Fibroblast of upper back skin (primary cell): Measurements from ENCODE around the gene C1orf226.
A peak's percentile ranks its signal among the peaks of the same experiment; 100 is the strongest.
"Not testable (repeated sequence)": the region's sequence is repeated elsewhere in the genome, so short reads cannot be mapped to it uniquely, and the experiment has no call there.

ENCODE experiments used
- DNase-seq: peaks from one replicate; pipeline ENCODE4 v3.0.0-alpha.2; 2013

Gene C1orf226

DNA sequence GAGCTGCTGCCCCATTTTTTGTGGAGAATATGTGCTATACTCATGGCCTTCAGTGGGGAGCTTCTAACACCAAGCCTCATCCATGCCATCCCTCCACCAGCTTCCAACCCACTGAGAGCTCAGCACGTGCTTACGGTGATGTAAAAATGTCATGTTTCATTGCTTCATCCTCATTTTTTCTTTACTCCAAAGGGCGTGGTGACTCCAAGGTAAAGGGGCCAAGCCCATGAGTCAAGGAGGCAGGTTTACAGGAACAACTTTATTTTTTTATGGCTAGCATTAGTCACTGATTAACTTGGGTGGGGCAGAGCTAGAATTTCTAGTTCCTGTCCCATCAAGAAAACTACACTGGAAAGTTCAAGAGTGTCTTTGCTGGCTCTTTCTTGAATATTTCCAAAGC is at the start of gene C1orf226:
Gene C1orf226 (plus strand): TSS at position 346 of the 400 bp plus-strand sequence. CDS start 174 bp downstream, outside the sequence.
- DNase-seq: no peak

DNA sequence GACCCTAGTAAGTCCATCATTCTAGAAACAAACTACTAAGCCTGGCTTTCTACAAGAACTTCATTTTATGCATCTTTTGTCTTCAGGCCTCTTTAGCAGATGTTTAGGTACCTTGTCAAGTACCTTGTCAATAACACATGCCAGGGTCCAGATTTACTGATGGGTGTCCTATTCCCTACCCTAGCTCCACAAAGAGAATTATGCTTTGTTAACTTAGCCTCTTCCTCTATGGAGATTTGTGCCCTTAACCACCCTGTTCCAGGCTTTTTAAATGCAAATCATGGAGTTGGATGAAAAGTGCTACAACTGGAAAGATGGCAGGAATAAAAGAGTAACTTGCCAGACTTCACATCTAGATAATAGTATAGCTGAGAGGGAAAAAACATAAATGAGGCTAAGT is 47.5 kb upstream of the C1orf226 start:
- DNase-seq: no peak

- DNase-seq: no peak
Measured at GRCh38 chr1:162335126-162335525, 46.4 kb upstream of the C1orf226 start.

DNA sequence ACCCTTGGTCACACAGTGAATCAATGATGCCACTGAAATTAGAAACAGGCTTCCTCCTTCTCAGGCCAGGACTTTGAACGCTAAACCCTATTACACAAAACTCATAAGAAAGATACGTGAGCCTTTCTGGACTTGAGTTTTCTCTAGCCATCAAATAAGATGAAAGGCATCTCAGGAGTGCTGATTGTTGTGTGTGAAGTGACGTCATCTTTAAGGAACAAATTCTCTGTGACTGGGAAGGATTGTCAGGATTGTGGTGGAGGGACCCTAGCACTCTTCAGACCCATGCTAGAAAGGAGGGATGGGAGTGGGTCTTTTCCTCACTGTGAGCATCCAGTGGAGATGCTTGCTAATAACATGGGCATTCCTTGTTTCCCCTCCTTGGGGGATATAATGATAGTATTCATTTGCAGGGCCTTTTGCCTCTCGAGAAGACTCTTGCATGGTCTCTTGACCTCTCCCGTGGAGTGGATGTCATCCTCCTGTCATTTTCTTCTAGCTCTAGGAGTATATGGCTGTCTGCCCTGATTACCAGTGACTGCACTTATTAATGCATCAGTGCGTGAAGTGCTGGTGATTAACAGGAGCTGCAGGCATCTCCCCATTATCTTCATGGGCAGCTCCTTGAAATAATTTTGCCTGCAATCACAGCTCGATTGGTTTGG is 44.8 kb upstream of the C1orf226 start:
- no peak for DNase-seq

DNA sequence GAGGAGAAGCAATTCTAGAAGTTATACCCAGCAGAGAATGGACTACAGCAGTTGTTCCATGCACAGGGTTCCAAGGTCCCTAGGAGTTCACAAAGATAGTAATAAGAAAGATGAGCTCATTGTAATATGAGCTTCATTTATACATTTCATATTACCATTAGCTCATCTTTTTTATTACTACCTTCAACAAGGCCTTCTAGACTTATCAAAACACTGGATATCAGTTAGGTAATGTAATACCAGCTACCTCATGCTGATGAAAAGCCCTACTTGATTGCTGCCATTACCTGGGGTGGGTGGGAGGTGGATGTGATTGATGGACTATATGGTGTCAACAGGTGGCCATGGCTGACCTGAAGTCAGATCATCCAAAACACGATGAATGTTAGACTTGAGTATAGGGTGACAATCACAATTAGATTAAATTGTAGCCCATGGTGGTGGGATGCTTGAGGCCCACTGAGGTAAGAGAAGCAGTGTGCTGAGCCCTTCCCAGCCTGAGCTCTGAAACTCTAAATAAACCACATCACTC is 39.0 kb upstream of the C1orf226 start:
- DNase-seq: no peak

DNA sequence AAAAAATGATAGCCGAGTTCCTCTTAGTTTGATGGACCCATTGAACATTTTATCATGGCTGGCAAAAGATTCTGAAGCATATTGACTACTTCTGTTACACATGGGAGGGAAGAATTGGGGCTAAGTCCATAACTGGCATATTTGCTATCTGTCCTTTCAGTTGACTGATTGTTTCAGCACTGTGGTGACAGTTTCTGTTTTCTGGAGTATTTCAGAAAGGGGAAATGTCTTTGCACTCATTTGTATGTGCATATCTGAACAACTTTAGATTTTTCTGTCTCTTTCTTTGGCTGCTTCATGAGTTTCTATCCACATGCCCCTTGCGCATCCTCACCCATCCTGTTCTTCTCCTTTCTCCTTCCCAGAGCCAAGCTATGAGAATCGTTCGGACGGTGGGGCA is 38.1 kb upstream of the C1orf226 start:
- no peak for DNase-seq

GRCh38 chr1:162347281-162347680 is 34.2 kb upstream of the C1orf226 start:
- DNase-seq: no peak

DNA sequence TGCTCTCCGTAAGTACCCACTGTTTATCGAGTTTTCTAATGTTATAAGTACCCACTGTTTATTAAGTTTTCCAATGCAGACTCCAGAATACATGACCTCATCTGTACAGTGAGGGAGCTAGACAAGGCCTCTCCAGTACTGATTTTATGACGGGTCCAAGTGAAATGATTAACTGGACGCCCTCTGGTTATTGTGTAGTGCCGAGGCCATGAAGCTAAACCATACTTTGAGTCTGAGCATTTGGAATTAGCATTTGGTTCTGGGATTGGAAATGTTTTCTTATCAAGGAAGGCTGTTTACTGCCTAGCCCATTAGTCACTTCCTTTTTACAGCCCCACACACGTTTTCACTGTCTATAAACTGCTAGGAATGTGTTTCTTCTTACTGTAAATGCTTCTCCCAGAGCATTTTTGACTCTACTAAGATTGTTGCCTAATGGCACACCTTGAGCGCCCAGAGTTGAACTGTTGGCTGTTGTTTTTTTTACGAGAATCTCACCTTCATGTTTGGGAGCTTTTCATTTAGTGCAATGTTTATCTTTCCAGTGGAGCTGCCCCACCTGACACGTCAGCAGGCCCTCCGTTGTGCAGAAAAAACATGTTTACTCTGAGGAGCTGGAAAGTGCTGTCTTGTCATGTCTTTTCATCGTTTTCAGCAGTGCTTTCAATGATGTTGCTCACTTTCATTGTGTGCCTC is 31.7 kb upstream of the C1orf226 start:
- DNase-seq: peak; percentile 49

DNA sequence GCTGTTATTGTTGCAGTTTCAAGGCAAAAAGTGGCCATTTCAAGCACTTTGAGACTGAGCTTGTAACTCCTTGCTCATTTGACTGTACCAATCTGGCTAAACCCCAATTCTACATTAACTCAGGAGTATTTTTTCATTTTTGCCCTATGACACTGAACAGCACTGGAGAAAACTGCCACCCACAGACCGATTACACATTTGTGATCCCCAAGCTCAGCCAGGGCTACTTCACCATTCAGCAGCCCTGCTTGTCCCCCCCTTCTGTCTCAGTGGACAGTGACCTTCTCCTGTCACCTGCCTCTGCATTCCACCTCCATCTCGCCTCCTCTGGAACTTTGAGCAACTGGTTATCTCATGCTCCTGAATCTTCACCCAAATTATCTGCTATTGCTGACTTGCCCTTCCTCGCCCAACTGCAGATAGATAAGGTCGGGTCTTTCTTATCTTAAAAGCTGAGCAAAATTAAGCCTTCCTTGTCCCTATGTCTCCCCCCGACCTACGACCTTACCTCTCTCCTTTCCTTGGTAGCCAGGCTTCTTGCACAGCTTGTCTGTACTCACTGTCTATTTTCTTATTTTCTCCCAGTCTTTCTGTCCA is 30.2 kb upstream of the C1orf226 start:
- DNase-seq: no peak

DNA sequence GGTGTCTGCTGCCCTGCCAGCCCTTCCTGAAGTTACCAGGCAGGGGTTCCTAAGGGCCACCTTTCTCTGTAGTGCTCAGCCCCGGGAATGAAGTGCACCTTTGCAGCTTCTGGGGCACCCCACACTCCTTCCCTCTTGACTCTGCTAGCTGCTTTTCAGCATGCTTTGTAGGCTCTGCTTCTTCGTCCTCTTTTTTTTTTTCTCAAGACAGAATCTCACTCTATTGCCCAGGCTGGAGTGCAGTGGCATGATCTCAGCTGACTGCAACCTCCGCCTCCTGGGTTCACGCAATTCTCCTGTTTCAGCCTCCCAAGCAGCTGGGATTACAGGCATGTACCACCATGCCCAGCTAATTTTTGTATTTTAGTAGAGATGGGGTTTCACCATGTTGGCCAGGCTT is 29.7 kb upstream of the C1orf226 start:
- DNase-seq: not testable (repeated sequence)

- no peak for DNase-seq
Measured at GRCh38 chr1:162353078-162353477, 28.4 kb upstream of the C1orf226 start.

- DNase-seq: no peak
Measured at GRCh38 chr1:162353702-162354101, 27.8 kb upstream of the C1orf226 start.

GRCh38 chr1:162357681-162358266 is 23.8 kb upstream of the C1orf226 start:
- peak; percentile 23 for DNase-seq

- no peak for DNase-seq
Measured at GRCh38 chr1:162358928-162359327, 22.6 kb upstream of the C1orf226 start.

GRCh38 chr1:162359523-162360236 is 21.8 kb upstream of the C1orf226 start:
- DNase-seq: no peak

GRCh38 chr1:162360237-162360873 is 21.2 kb upstream of the C1orf226 start:
- no peak for DNase-seq

DNA sequence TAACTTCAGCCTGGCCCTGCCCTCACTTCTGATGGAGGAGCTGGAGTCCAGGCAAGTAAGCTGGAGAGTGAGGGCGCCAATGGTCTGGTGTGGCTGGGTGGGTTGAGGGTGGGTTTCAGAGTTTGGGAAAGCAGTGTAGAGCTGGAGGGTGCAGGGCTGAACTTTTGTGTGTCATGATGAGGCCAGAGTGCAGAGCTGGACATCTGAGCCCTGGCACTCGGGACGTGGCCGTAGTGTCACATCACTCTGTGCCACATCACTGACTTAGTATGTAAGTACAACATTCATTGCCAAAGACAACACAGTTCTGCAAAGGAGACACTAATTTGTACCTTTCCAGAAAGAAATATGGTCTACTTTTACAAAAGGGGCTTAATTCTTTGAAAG is 20.7 kb upstream of the C1orf226 start:
- DNase-seq: no peak

- DNase-seq: no peak
Measured at GRCh38 chr1:162361349-162361748, 20.2 kb upstream of the C1orf226 start.

DNA sequence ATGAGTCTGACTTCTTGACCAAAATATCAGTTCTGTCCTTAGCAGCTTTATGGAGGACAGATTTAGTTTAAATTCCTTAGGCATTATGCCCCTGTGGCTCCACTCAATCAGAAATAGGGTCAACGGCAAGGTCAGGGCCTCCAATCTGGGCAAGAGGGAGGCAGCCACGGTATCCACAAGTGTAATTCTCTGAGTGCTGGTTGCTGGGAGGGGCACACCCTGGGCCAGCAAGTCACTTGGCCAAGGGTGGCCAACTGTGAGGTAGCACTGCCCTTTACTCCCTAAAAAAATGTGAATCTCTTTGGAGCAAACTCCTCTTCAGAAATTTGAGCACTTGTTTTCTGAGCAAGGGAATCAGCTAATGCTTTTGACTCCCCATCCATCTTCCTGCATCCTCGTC is 17.7 kb upstream of the C1orf226 start:
- DNase-seq: no peak

GRCh38 chr1:162364498-162364897 is 17.0 kb upstream of the C1orf226 start:
- peak; percentile 9 for DNase-seq

GRCh38 chr1:162365284-162366020 is 16.1 kb upstream of the C1orf226 start:
- no peak for DNase-seq

DNA sequence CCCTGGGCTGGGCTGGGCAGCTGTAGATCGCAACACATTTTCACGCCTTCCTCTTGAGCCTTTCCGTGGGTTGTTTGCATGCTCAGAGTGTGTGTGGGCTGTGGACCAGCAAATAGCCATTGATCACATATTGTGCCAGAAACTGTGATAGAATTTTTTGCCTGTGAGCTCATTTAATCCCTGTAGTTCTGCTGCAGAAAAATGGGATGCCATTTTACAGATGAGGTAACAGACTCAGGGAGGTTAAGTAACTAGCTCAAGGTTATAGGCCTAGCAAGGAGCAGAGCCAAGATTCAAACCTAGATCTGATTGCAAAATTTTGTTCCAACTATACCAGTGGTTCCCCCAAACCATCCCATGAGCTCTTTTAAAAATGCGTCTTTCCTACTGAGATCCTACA is 15.4 kb upstream of the C1orf226 start:
- no peak for DNase-seq
